ENCODE results near the gene LARGE1.
A peak's percentile ranks its signal among the peaks of the same experiment; 100 is the strongest.

The LARGE1 gene

DNA sequence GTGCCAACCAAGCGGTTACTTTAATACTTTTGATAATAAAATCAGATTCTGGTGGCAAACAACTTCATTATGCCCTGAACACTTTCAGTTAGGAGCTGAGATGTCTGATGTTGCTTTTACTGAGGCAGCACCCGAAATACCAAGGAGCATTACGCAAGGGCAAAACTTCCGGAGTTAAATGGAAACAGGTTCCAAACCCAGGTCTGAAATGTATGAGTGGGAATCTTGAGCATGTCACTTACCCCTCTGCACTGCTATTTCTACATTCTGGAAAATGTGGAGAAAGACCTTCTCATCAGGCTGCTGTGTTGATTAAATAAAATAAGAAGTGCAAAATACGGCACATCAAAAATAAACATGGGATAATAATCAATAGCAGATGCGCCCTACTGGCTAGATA is 315.1 kb downstream of the LARGE1 start:
- DNase-seq (ENCODE audit: insufficient read length, low spot score) (no peak), FAIRE-seq (no peak)
- no peak for TF ChIP-seq POLR2A (IDR thresholded peaks at IDR 0.05; ENCODE audit: low read depth, low read length)

- FAIRE-seq (no peak), DNase-seq (ENCODE audit: insufficient read length, low spot score) (no peak)
- no peak for TF ChIP-seq POLR2A (IDR thresholded peaks at IDR 0.05; ENCODE audit: low read depth, low read length)
Measured at GRCh38 chr22:33601062-33601461, 319.2 kb downstream of the LARGE1 start.

DNA sequence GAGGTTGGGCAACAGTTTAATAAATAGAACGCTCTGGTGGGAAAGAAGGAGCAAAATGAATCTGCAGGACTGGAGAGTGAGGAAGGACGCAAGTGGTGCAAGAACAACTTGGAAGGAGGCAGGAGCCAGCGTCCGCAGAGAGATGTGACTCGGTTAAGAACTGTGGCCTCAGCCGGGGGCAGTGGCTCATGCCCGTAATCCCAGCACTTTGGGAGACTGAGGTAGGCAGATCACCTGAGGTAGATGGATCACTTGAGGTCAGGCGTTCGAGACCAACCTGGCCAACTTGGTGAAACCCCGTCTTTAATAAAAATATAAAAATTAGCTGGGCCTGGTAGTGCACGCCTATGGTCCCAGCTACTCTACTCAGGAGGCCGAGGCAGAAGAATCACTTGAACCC is 319.7 kb downstream of the LARGE1 start:
- no peak for DNase-seq (ENCODE audit: insufficient read length, low spot score)
- no peak for TF ChIP-seq POLR2A (IDR thresholded peaks at IDR 0.05; ENCODE audit: low read depth, low read length)
- no peak for FAIRE-seq

- FAIRE-seq: no peak
- DNase-seq (ENCODE audit: insufficient read length, low spot score): no peak
- no peak for TF ChIP-seq POLR2A (IDR thresholded peaks at IDR 0.05; ENCODE audit: low read depth, low read length)
Measured at GRCh38 chr22:33600113-33600512, 320.2 kb downstream of the LARGE1 start.

DNA sequence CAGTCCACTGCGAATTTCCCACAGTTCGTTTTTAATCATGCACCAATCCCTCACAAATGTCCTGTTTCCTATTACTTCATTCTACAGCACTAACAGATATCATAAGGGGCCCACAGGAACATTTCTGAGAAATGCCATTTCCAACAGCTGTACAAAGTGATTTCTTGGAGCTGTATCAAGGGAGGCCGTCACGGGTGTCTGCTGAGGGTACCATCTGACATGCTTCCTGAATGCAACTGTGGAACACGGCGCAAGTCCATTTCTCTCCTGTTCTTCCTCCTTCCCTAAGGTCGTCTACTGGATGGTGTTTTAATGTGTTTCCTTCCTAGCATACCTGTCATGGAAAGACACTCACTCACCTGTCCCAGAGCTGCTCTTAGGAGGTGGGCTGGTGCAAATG is 320.7 kb downstream of the LARGE1 start:
- TF ChIP-seq POLR2A (IDR thresholded peaks at IDR 0.05; ENCODE audit: low read depth, low read length): no peak
- no peak for FAIRE-seq
- no peak for DNase-seq (ENCODE audit: insufficient read length, low spot score)

DNA sequence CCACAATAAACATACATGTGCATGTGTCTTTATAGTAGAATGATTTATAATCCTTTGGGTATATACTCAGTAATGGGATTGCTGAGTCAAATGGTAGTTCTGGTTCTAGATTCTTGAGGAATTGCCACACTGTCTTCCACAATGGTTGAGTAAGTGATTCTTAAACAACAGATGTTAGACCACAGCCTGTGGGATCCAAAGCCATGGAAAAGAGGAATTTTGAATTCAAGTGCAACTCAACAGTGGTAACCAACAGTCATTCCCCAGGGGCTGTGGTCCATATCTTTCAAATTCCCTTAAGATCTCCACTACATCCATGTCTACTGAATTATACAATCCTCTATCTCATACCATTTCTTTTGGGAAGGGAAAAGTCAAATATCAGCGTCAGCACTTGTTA is 321.5 kb downstream of the LARGE1 start:
- no peak for TF ChIP-seq POLR2A (IDR thresholded peaks at IDR 0.05; ENCODE audit: low read depth, low read length)
- FAIRE-seq (no peak), DNase-seq (ENCODE audit: insufficient read length, low spot score) (no peak)

GRCh38 chr22:33597274-33597985 is 322.8 kb downstream of the LARGE1 start:
- FAIRE-seq: no peak

DNA sequence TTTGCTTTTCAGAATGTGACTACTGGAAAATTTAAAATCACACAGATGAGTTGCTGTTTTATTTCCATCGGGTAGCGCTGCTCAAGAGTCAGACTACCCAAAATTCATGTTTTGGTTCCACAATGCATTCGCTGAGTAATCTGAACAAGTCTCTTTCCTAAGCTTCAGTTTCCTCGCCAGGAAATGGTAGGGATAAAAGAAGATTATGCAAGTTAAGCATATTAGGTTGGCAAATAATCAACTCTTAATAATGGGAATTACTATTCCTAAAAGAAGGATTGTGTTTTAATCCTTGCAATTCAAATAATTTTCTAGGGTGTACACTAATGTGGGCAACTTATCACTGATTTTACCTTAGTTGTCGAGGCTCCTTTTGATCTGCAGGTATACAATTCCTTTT is 326.5 kb downstream of the LARGE1 start:
- no peak for TF ChIP-seq POLR2A (IDR thresholded peaks at IDR 0.05; ENCODE audit: low read depth, low read length)
- DNase-seq (ENCODE audit: insufficient read length, low spot score) (no peak), FAIRE-seq (no peak)

More at GRCh38 chr22:33597274-33597985, 322.8 kb downstream of the LARGE1 start:
- TF ChIP-seq POLR2A (IDR thresholded peaks at IDR 0.05; ENCODE audit: low read depth, low read length): no peak
- no peak for DNase-seq (ENCODE audit: insufficient read length, low spot score)

- no peak for DNase-seq (ENCODE audit: insufficient read length, low spot score)
- no peak for TF ChIP-seq POLR2A (IDR thresholded peaks at IDR 0.05; ENCODE audit: low read depth, low read length)
- FAIRE-seq: no peak
Measured at GRCh38 chr22:33591946-33592345, 328.3 kb downstream of the LARGE1 start.

- DNase-seq (ENCODE audit: insufficient read length, low spot score) (no peak), FAIRE-seq (no peak)
- no peak for TF ChIP-seq POLR2A (IDR thresholded peaks at IDR 0.05; ENCODE audit: low read depth, low read length)
Measured at GRCh38 chr22:33589297-33589696, 331.0 kb downstream of the LARGE1 start.

DNA sequence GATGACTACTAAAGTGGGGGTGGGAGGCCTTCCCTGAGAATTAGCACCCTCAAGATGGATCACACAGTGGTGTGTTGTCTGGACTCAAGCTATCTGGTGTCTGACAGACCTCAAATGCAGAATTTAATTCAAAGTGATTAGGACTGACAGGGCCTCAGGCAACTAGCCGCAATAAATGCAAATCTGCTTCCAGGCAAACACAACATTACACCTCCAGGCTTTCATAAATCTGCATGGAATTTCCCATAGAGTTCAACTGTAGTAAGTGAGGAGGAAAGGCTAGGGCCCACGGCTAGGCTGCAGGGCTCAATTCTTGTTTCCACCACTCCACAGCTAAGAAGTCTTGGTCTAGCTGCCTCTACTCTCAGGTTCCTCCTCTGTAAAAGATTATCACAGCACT is 331.4 kb downstream of the LARGE1 start:
- TF ChIP-seq POLR2A (IDR thresholded peaks at IDR 0.05; ENCODE audit: low read depth, low read length): no peak
- DNase-seq (ENCODE audit: insufficient read length, low spot score): no peak
- no peak for FAIRE-seq

GRCh38 chr22:33584152-33584551 is 336.1 kb downstream of the LARGE1 start:
- DNase-seq (ENCODE audit: insufficient read length, low spot score) (no peak), FAIRE-seq (no peak)
- no peak for TF ChIP-seq POLR2A (IDR thresholded peaks at IDR 0.05; ENCODE audit: low read depth, low read length)

DNA sequence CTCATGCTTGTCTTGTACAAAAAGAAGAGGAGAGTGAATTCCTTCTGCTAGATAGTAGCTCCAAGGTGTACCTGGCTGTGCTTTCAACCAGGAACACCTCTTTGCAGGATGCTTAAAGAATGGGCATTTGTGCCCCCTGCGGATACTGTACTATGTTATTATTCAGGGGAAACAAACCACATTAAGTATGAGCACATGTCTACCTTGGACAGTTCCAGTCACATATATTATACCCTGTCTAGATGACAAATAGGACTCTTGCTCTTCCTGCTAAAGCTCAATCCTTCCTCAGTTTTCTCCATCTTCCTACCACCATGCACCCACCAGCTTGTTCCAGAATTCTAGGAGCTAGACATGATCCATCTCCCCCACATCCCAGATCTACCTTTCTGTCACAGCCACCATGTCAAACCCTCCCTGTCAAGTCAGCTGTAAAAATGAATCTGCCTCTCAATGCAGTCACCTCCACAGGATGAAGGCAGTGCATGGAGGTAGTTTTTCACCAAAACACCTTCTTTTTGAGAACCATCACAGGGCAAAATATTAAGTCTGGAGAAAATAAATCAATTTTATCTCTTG is 337.4 kb downstream of the LARGE1 start:
- FAIRE-seq (no peak), DNase-seq (ENCODE audit: insufficient read length, low spot score) (no peak)
- TF ChIP-seq POLR2A (IDR thresholded peaks at IDR 0.05; ENCODE audit: low read depth, low read length): no peak

DNA sequence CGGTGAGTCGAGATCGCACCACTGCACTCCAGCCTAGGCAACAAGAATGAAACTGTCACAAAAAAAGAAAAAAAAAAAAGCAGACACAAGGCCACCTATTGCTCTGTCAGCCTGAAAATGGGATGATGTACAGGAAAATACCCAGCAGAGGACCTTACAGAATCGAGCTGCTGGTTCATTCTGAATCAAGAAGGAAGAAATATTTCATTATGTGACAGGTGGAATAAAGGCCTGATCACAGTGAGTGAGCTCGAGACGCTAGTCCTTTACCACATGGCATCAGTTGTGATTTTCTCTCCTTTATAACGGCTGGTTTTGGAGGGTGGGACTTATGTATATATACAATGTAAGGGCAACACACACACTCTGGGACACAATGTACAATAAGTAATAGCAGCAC is 340.0 kb downstream of the LARGE1 start:
- FAIRE-seq (no peak), DNase-seq (ENCODE audit: insufficient read length, low spot score) (no peak)
- no peak for TF ChIP-seq POLR2A (IDR thresholded peaks at IDR 0.05; ENCODE audit: low read depth, low read length)

DNA sequence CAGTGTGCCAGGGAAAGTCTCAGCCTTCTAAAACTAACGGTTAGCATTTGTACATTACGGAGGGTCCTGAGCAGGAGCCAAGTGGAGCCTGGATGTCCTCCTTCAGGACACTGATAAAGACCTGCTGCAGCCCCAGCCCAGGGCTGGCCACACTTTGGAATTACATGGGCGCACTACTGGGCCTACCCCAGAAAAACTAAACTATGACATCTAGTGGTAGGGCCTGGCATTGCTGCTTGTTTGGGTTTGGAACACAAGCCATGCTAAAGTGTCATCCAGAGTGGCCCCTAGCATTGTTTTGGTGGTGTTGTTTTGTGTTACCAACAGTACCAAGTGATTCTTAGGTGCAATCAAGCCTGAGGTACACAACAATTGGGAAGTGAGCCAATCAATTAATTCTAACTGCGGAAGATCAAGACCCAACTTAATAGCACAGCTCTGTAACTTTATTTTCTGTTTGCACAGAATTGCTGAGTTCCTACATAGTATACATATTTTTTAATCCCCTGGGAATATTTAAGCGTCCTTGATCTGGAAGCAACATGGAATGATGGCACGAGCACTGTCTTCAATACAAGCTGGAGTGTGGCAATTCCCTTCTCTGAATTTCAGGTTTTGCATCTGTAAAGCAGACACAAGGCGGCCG is 340.7 kb downstream of the LARGE1 start:
- no peak for TF ChIP-seq POLR2A (IDR thresholded peaks at IDR 0.05; ENCODE audit: low read depth, low read length)
- FAIRE-seq (peak; percentile 74), DNase-seq (ENCODE audit: insufficient read length, low spot score) (peak; percentile 19)
